GM19328 (cell line): ENCODE data around the gene CNTN5.
"Not testable (repeated sequence)": the region's sequence is repeated elsewhere in the genome, so short reads cannot be mapped to it uniquely, and the experiment has no call there.

Source experiments
- ATAC-seq: cut with Tn5 transposase; IDR thresholded peaks from one replicate; pipeline ENCODE4 v1.9.1; 2021; ENCODE audit warnings: mild to moderate bottlenecking, moderate library complexity; ENCODE audit not compliant: unreplicated experiment

The CNTN5 gene

DNA sequence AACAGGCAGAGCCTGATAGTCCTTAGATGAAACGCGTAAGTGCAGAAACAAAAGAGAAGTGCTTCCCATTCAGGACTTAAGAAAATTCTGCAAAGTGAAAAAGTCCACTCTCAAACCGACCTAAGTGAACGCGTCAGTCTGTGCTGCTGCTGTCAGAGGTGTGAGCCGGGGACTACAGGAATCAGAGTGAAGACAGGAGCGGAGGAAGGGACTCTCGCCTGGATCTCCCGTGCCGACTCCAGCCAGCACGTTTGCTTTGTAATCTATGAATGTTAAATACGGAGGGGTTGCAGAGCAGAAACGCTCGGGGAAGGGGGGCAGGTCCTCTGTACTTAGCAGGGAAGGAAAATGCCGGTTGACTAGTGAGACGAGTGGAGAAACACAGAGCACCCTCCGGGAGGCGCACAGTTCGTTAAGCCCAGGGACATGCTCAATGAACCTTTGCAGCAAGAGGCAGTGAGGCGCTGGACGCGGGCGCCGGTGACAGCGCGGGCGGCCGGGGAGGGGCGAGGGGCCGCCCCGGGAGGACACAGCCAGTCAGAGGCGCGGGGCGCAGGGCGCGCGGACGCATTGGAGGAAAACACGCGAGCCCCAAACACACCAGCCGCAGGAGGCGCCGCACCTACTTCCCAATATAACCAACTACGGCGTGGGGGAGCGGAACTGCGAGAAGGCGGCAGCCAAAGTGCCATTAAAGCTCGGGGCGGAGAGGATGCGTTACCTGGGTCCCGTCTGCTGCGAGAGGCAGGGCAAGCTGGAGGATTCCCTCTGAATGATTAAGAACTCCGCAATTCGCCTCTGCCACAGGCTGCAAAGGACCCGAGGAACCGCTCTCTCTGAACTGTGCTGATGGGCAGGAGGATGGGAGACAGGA is at the start of gene CNTN5:
Gene CNTN5 (plus strand): TSS at position 598 of the 874 bp plus-strand sequence.
- no peak for ATAC-seq

DNA sequence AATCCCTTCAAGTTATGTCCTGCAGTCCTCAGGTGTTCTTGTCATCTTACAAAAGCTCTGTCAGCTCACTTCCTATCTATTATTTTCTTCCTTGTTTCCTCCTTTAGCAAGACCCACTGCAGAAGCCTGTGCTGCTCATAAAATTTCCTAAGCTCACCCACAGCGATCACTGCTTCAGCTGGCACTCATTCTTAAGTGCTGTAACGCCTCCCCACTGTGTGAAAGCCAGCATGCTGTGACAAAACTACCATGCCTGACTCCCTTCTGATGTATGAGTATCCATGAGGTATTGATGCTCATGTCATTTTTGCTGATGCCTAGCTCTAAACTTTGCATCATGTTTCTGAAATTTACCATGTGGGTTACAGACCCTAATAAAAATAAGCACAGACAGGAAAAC is 41.5 kb upstream of the CNTN5 start:
- ATAC-seq, result no peak

DNA sequence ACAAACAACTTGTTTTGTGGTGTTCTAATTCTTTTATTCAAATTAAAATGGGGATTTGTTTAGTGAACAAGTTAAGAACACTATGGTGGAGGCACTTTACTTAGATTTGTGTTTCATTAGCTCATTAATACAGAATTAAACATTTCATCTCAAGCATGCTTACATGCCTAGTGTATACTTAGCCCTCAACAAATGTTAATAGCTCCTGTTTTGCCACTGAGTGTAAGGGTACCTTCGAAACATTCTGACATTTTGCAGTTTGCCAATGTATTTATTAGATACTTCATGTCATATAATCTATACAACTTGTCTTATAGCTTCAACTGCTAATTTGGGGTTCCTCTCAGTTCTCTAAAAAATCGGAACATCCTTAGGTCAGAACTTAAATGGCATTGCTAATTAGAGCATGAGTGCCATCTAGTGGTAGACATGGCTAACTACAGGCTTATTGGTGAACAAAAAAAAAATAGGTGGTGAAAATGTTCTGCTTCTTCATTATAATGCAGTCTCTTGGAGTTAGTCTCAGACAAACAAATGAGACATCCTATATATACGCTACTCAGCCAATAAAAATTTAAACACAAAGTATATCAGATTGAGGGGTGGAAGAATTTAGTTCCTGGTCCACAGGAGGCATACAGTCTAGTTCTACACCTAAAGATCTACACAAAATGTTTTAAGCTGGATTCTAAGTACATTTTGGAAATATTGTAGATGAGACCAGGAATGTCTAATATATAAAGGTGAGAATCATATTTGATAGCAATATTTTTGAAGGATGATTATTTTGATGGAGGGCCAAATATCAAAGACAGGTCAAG is 4.9 kb upstream of the CNTN5 start:
- no peak for ATAC-seq

DNA sequence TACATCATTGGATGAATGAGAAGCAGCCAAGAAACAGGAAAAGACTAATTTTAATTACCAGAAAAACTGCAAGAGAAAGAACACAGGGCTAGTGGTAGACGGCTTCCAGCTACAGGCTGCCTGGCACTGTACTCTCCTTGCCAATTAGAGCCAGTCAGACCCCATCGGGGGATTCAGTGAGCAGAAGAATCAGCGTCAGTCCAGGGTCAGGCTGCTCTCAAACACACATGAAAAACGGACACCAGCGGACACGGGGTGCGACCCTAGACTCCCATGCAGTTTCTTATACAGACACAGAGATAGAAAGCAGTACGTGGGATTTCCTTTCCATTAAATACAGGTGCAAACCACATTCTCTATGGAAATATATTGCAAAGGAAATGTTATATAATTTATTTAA is 1.1 kb upstream of the CNTN5 start:
- no peak for ATAC-seq

DNA sequence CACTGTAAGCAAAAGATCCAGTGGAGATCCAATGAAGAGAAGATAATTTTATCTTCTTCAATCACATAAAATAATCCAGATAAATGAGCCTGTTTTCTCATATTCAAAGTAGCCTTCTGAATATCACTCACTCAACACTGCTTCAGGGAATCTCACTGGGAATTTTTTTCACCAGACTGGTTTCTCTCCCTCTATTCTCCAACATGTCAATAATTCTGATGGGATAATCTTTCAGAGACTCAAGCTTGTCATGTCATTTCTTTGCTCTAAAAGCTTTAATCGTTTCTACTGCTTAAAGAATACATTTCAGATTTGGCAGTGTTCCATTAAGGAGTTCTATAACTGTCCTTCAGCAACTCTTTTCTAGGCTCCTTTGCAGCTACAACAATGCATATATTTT is 16.3 kb downstream of the CNTN5 start:
- no peak for ATAC-seq

DNA sequence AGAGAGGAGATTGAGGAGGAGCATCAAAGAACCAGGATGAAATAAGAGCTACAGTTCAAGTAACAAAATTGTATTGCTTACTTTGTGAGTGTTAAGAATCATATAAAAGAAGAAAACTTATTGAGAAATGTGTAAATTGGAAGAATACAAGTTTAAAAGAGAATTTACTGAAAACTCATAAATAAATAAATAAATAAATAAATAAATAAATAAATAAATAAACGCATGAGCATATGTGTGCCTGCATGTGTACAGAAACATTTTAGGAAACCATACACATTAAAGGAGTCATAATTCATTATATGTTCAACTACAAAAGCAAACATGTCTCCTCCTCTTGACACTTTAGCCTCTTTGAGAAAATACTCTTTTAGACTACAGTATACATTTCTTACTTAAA is 42.6 kb downstream of the CNTN5 start:
- ATAC-seq, result no peak

DNA sequence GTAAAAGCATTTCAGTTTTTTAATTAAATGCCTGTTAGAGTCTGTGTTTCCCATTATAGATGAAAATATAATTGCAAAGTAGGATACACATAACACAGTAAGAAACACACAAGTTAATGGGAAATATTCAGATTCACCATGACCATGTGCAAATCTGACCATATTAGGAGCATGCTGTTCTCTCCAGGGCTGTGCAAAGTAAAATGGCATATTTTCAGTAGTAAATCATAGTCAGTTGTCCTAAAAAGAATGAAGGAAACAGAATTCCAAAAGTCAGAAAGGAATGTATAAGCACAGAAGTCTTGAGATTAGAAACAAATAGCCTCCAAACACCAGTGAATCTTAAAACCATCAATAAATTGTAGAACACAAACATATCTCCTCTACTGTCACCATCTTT is 44.4 kb downstream of the CNTN5 start:
- ATAC-seq, result no peak

DNA sequence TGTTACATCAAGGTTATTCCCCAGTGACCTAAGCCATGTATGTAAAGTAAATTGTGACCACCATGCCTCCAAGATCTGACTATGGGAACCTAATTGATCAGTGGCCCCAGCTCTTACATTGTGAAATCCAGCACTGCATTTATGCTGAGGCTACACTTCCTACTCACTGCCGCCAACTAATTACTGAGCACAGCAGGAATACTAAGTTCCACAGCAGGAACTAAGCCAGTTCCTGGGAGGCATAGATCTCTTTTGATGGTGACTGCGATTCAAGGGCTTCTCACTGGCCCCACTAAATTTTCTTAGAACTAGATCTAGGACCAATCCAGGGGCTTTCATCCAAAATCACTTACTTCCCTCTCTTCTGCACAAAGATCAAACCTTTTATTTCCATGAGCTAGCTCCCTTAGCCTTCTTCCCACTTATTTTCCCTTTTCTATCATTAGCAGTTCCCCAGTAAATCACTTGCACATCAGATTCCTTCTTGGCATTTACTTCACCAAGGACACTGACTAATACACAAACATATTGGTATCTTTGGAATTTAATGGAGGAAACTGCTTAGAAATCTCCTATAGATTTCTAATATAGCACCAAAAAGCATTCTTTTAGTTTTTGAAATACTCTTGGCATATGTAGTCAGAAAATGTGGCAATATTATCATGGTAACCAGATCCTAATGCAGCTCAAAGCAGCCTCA is 46.0 kb downstream of the CNTN5 start:
- no peak for ATAC-seq

DNA sequence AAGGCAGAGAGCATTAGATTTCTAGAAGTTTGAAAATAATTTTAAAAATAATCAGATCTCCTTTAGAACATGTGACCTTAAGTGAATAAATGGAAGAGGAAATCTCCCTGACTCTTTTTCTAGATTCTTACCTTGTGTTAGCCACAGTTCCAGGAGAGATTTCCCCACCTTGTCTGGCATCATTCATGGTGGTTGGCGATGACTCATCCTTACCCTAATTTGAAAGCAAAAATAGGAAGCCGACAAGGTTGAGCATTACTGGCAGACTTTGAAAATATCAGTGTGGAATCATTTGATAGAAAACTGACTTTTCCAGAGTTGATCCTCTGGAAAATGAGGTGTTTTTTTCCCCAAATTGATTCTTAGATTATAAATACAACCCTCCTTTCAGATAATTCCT is 48.1 kb downstream of the CNTN5 start:
- no peak for ATAC-seq

DNA sequence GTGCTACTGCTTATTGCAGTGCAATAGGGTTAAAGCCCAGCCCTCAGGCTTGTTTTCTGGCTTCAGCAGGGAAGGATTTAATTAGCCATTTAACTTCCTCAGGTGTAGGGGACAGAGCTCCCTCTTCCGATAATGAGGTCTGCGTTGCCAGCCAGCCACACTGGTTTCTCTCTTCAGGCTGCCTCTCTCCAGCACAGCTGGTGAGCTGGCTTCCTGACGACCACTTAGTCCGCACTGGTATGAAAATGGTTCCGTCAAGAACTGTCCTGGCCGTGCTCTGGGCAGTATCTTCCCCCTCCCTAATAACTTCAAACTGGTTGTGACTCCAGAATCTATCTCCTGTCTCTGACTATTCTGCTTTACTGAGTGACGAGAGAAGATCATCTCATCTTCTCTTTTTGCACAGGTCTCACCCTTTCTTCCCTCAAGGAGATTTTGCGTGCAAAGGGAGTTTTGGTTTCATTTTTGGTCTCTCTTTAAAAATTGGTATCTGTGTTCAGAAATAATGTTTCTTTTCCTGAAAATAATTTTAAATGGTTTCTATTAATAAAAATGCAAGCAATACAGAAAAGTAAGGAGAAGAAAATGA is 49.2 kb downstream of the CNTN5 start:
- ATAC-seq, result no peak

DNA sequence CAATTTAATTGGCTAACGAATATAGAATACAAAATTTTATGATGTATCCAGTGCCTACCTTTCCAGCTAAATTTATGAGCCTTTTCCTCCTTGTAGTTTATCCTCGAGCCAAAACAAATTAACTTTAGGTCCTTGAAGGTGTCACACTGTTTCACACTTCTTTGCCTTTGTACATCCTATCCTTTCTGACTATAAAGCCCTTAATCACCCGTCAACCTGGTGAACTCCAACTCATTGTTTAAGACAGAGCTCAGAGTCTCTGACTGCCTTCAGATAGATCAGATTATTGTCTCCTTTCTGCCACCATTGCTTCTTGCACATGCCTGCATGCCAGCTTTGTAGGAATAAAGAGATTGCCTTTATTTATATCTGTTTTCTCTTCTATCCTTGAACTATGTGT is 58.8 kb downstream of the CNTN5 start:
- ATAC-seq, result no peak

DNA sequence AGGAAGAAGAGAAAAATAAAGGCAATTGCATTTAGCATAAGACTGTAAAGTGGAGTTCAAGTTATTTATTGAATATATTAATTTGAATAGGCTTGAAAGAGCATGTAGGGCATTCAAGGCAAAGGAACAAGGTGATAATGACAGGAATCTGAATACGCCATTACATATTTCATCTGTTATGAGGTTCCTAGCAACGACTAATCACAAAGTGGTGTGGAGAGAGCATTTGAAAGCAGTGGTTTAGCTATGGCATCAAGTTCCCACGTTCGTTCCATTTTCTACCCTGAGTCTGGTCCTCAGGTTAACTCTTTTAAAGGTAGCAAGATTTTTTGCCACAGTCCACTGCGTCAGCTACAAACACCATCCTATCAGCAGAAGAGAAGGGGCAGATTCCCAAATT is 59.4 kb downstream of the CNTN5 start:
- no peak for ATAC-seq

DNA sequence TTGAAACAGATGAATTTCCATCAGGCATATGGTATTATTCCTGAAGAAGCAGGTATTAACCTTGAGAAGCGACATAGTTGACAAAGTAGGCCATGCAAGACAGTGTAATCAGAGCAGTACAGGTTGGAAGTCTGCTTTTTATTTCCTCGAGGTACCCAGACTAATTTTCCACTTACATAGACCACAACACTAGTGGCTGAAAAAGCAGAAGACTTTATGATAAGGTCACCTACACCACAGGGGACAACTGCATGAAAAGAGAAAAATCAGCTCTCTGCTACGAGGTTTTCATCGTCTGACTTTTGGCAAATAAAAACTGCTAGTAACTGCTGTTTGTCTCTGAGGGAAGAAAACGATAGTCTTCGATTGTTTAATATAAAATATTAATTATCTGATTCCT is 77.5 kb downstream of the CNTN5 start:
- ATAC-seq, result no peak

DNA sequence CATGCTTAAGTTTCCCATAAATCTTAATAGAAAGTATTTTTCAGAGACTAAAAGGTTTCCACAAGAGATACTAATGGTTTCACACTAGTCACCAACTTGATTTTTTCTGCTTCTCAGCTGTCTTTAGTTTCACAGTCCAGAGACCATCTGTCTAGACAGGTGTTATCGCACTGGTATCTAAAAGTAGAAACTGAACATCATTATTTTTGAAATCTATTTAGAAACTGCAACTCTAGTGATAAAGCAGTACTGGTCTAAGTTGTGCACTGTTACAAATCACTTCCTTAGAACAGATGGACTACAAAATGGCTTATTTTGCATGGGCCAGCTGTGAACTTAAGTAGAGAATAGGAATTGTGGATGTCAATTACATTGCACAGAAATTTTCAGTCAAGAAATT is 78.0 kb downstream of the CNTN5 start:
- peak; percentile 49 for ATAC-seq

DNA sequence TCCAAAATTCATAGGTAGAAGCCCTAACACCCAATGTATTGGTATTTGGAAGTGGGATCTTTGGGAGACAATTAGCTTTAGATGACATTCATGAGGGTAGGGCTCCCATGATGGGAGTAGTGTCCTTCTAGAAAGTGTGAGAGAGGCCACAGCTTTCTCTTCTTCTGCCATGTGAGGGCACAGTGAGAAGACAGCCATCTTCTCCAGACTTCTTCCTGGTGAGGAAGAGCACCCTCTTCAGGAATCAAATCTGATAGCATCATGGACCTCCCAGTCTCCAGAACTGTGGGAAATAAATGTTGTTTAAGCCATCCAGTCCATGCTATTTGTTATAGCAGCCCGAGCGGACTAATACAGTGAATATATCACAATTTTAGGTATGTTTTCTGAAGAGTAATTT is 96.9 kb downstream of the CNTN5 start:
- ATAC-seq, result no peak

DNA sequence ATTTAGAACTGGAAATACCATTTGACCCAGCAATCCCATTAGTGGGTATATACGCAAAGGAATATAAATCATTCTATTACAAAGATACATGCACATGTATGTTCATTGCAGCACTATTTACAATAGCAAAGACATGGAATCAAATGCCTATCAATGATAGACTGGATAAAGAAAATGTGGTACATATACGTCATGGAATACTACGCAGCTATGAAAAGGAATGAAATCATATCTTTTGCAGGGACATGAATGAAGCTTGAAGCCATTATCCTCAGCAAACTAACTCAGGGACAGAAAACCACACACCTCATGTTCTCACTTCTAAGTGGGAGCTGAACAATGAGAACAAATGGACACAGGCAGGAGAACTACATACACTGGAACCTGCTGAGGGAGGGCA is 113.1 kb downstream of the CNTN5 start:
- ATAC-seq, result not testable (repeated sequence)

DNA sequence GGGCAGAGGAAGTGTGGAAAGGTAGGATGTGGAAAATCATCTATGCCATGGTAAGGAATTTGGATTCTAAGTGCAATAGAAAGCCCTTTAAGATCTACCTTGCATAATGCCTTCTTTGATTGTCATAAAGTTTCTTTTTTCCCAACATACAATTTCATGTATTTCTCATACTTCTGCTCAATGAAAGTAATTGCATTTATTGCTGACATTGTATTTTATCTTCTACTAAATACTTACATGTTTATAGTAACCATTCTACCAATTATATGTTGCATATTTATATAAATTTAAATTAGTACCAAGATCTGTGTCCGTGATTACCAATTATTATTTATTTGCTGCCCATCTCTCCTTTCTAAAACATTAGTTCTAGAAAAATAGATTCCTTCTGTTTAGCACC is 114.8 kb downstream of the CNTN5 start:
- no peak for ATAC-seq

DNA sequence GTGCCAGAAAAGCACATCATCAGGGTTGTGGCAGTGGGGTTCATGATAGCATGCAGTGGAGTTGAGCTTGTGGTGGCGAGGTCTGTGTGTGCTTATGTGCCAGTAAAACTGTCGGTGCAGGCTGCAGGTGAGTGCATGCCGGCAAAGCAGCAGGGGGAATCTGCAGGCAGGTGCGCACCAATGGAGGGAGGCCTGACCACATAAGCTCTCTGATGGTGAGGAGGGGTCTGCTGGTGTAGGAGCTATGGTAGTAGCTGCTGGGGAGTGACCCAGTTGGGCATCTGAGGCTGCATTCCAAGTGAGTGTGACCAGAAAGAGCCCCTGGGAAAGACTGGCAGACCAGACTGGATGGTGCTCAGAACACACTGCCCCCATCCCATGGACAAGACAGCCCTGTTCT is 121.5 kb downstream of the CNTN5 start:
- no peak for ATAC-seq

DNA sequence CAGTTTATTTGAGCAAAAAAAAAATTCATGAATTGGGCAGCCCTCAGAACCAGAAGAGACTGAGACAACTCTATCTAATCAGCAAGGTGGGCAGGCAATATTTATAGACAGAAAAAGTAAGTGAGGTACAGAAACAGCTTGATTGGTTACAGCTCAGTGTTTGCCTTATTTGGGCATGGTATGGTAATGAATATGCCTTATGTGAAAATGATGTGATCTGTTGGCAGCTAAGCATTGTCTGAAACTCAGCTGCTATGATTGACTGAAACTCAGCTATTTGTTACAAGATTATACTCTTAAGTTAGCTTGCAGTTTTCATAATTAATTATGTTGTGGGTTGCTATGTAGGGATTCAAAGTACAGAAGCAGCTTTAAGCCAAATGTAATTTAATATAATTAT is 127.6 kb downstream of the CNTN5 start:
- no peak for ATAC-seq

DNA sequence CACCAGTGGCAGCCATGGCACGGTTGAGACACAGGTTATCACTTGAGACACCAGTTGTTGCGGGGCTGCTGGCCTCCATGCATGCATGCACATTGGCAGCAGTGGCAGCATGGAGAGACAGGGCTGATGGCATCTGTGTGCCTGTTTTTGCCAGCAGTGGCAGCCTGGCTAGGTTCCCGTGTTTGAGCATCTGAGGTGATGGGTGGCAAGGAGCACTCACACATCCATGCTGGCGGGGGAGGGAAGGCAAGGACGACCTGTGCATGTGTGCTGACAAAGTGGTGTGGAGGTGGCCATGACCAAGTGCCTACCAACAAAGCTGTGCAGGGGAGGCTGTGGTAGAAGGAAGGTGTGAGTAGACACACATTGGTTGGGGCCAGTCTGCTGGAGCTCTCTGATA is 133.5 kb downstream of the CNTN5 start:
- no peak for ATAC-seq

DNA sequence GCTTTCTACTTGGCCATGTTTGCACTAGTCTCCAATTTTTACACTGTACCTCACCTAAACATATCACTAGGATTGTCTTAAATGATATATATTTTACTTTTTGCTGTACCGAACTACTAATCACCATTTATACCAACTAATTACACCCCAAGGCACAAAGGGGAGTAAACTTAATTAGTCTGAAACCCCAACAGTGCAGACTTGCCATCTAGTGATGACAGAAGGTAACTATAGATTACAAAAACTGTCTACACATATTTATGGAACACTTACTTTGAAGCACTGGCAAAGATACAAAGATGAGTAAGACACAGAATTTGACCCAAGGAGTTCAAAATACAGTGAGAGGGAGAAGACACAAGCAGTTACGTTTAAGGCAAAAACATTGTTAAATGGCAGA is 139.7 kb downstream of the CNTN5 start:
- no peak for ATAC-seq
